Measurements from ENCODE around the gene CPVL. TPM values are rescaled to one million over a fixed set of nuclear protein-coding genes. Genes with fewer than 3 reads are reported as not detected.

Gene CPVL
- total and polyA plus RNA-seq, 2 experiments from 2014 or later: 31.9 to 37.8 TPM

- Histone ChIP-seq H3K4me1 (ENCODE audit: insufficient read depth) (peaks cover 29% of the 10 kb centered on the region), H3K4me2 (no peak overlapping the region), H4K20me1 (replicated peaks; ENCODE audit: insufficient read depth) (no peaks in the 10 kb centered on the region), H3K36me3 (ENCODE audit: insufficient read depth) (no peaks in the 10 kb centered on the region), H3K4me3 (no peak overlapping the region), H3F3A (replicated peaks; ENCODE audit: low read depth) (no peaks in the 10 kb centered on the region), H3K79me2 (replicated peaks; ENCODE audit: insufficient read depth) (no peaks in the 10 kb centered on the region), H2AFZ (no peak overlapping the region), H3K27ac (ENCODE audit: low read depth) (no peak overlapping the region), H3K9me2 (ENCODE audit: insufficient read depth) (no peaks in the 10 kb centered on the region), H3K27me3 (ENCODE audit: insufficient read depth) (no peaks in the 10 kb centered on the region)
- Mint-ChIP-seq H3K4me1 (peaks cover 40% of the 10 kb centered on the region), H3K4me3 (no peak overlapping the region), H3K27ac (no peak overlapping the region), H3K36me3 (ENCODE audit: low read depth) (no peaks in the 10 kb centered on the region), H3K9me3 (no peaks in the 10 kb centered on the region), H3K27me3 (ENCODE audit: insufficient read depth, low read depth, poor library complexity) (no peaks in the 10 kb centered on the region)
- ATAC-seq (no peak), DNase-seq (ENCODE audit: low spot score) (peak; percentile 19)
- TF ChIP-seq ETS1 (IDR thresholded peaks at IDR 0.05): no peak
- TF ChIP-seq CREB1 (CRISPR knock-in tag; IDR thresholded peaks at IDR 0.05; ENCODE audit: low read depth): no peak
- TF ChIP-seq, protein P1, sequence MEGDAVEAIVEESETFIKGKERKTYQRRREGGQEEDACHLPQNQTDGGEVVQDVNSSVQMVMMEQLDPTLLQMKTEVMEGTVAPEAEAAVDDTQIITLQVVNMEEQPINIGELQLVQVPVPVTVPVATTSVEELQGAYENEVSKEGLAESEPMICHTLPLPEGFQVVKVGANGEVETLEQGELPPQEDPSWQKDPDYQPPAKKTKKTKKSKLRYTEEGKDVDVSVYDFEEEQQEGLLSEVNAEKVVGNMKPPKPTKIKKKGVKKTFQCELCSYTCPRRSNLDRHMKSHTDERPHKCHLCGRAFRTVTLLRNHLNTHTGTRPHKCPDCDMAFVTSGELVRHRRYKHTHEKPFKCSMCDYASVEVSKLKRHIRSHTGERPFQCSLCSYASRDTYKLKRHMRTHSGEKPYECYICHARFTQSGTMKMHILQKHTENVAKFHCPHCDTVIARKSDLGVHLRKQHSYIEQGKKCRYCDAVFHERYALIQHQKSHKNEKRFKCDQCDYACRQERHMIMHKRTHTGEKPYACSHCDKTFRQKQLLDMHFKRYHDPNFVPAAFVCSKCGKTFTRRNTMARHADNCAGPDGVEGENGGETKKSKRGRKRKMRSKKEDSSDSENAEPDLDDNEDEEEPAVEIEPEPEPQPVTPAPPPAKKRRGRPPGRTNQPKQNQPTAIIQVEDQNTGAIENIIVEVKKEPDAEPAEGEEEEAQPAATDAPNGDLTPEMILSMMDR (conservative IDR thresholded peaks at IDR 0.05; ENCODE audit: low read depth in 2 of 2): no peak
- TF ChIP-seq, protein P2, sequence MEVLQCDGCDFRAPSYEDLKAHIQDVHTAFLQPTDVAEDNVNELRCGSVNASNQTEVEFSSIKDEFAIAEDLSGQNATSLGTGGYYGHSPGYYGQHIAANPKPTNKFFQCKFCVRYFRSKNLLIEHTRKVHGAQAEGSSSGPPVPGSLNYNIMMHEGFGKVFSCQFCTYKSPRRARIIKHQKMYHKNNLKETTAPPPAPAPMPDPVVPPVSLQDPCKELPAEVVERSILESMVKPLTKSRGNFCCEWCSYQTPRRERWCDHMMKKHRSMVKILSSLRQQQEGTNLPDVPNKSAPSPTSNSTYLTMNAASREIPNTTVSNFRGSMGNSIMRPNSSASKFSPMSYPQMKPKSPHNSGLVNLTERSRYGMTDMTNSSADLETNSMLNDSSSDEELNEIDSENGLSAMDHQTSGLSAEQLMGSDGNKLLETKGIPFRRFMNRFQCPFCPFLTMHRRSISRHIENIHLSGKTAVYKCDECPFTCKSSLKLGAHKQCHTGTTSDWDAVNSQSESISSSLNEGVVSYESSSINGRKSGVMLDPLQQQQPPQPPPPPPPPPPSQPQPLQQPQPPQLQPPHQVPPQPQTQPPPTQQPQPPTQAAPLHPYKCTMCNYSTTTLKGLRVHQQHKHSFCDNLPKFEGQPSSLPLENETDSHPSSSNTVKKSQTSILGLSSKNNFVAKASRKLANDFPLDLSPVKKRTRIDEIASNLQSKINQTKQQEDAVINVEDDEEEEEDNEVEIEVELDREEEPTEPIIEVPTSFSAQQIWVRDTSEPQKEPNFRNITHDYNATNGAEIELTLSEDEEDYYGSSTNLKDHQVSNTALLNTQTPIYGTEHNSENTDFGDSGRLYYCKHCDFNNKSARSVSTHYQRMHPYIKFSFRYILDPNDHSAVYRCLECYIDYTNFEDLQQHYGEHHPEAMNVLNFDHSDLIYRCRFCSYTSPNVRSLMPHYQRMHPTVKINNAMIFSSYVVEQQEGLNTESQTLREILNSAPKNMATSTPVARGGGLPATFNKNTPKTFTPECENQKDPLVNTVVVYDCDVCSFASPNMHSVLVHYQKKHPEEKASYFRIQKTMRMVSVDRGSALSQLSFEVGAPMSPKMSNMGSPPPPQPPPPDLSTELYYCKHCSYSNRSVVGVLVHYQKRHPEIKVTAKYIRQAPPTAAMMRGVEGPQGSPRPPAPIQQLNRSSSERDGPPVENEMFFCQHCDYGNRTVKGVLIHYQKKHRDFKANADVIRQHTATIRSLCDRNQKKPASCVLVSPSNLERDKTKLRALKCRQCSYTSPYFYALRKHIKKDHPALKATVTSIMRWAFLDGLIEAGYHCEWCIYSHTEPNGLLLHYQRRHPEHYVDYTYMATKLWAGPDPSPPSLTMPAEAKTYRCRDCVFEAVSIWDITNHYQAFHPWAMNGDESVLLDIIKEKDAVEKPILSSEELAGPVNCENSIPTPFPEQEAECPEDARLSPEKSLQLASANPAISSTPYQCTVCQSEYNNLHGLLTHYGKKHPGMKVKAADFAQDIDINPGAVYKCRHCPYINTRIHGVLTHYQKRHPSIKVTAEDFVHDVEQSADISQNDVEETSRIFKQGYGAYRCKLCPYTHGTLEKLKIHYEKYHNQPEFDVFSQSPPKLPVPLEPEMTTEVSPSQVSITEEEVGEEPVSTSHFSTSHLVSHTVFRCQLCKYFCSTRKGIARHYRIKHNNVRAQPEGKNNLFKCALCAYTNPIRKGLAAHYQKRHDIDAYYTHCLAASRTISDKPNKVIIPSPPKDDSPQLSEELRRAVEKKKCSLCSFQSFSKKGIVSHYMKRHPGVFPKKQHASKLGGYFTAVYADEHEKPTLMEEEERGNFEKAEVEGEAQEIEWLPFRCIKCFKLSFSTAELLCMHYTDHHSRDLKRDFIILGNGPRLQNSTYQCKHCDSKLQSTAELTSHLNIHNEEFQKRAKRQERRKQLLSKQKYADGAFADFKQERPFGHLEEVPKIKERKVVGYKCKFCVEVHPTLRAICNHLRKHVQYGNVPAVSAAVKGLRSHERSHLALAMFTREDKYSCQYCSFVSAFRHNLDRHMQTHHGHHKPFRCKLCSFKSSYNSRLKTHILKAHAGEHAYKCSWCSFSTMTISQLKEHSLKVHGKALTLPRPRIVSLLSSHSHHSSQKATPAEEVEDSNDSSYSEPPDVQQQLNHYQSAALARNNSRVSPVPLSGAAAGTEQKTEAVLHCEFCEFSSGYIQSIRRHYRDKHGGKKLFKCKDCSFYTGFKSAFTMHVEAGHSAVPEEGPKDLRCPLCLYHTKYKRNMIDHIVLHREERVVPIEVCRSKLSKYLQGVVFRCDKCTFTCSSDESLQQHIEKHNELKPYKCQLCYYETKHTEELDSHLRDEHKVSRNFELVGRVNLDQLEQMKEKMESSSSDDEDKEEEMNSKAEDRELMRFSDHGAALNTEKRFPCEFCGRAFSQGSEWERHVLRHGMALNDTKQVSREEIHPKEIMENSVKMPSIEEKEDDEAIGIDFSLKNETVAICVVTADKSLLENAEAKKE (CRISPR knock-in tag; IDR thresholded peaks at IDR 0.05): no peak
- TF ChIP-seq ZNF114 (CRISPR knock-in tag; IDR thresholded peaks at IDR 0.05): no peak
- no peak for TF ChIP-seq REST (IDR thresholded peaks at IDR 0.05; ENCODE audit: unreplicated experiment)
- TF ChIP-seq POLR2AphosphoS5 (IDR thresholded peaks at IDR 0.05; ENCODE audit: low read depth): no peak
- no peak for TF ChIP-seq JUNB (IDR thresholded peaks at IDR 0.05; ENCODE audit: unreplicated experiment)
Observed at GRCh38 chr7:28980451-28981160, 165.7 kb downstream of the CPVL start.
